ENCODE data around the gene ACAP3. TPM values are rescaled to one million over a fixed set of nuclear protein-coding genes. Genes with fewer than 3 reads are reported as not detected.

The ACAP3 gene
- total RNA-seq, 1 donor from 2014 or later = 10.7 TPM

- Histone ChIP-seq H3K9ac (no peak overlapping the region), H3K36me3 (no peaks in the 10 kb centered on the region)
- H3K9me3 Mint-ChIP-seq = no peaks in the 10 kb centered on the region
Observed at GRCh38 chr1:1344655-1345361, 37.1 kb upstream of the ACAP3 start.

GRCh38 chr1:1343811-1344421 lies 36.2 kb upstream of the ACAP3 start:
- Mint-ChIP-seq H3K4me1 (peaks cover 4% of the 10 kb centered on the region), H3K27ac (no peak overlapping the region), H3K27me3 (ENCODE audit: insufficient read depth, low read depth) (no peaks in the 10 kb centered on the region), H3K9me3 (no peaks in the 10 kb centered on the region), H3K4me3 (no peak overlapping the region), H3K36me3 (peaks cover 10% of the 10 kb centered on the region)
- TF ChIP-seq CTCF (IDR thresholded peaks at IDR 0.05) (no peak), EZH2 (IDR thresholded peaks at IDR 0.05) (no peak), EZH2phosphoT487 (IDR thresholded peaks at IDR 0.05) (no peak)
- peaks cover 65% of the 10 kb centered on the region for H4K20me1 ChIP-seq (ENCODE audit: low read depth)
- H3K27me3 ChIP-seq = no peaks in the 10 kb centered on the region
- no peak overlapping the region for H3K4me2 ChIP-seq
- no peak overlapping the region for H3K9ac ChIP-seq
- peaks cover 18% of the 10 kb centered on the region for H3F3A ChIP-seq (ENCODE audit: low read depth)
- H3K79me2 ChIP-seq (ENCODE audit: low read depth) = peaks cover 47% of the 10 kb centered on the region
- no peaks in the 10 kb centered on the region for H3K36me3 ChIP-seq
- no peak for DNase-seq (ENCODE audit: low spot score)
- H3K4me1 ChIP-seq = peaks cover 12% of the 10 kb centered on the region
- no peak overlapping the region for H3K27ac ChIP-seq
- H2AFZ ChIP-seq (replicated peaks) = no peak overlapping the region
- no peaks in the 10 kb centered on the region for H3K9me3 ChIP-seq (ENCODE audit: low read depth)
- H3K4me3 ChIP-seq = no peak overlapping the region

More at GRCh38 chr1:1344655-1345361, 37.1 kb upstream of the ACAP3 start:
- Histone ChIP-seq H3K9me3 (ENCODE audit: low read depth) (no peaks in the 10 kb centered on the region), H3K4me3 (no peak overlapping the region), H3K4me1 (peaks cover 12% of the 10 kb centered on the region), H3F3A (ENCODE audit: low read depth) (peaks cover 18% of the 10 kb centered on the region), H4K20me1 (ENCODE audit: low read depth) (peaks cover 65% of the 10 kb centered on the region), H2AFZ (replicated peaks) (no peak overlapping the region), H3K79me2 (ENCODE audit: low read depth) (peaks cover 47% of the 10 kb centered on the region), H3K27me3 (no peaks in the 10 kb centered on the region), H3K4me2 (no peak overlapping the region), H3K27ac (no peak overlapping the region)
- DNase-seq (ENCODE audit: low spot score) = no peak
- H3K27ac Mint-ChIP-seq = no peak overlapping the region
- no peak overlapping the region for H3K4me3 Mint-ChIP-seq
- peaks cover 4% of the 10 kb centered on the region for H3K4me1 Mint-ChIP-seq
- H3K27me3 Mint-ChIP-seq (ENCODE audit: insufficient read depth, low read depth) = no peaks in the 10 kb centered on the region
- H3K36me3 Mint-ChIP-seq = peaks cover 10% of the 10 kb centered on the region
- peak; percentile 42 for TF ChIP-seq CTCF (IDR thresholded peaks at IDR 0.05)
- TF ChIP-seq EZH2phosphoT487 (IDR thresholded peaks at IDR 0.05) = no peak
- no peak for TF ChIP-seq EZH2 (IDR thresholded peaks at IDR 0.05)

GRCh38 chr1:1342584-1343115 lies 34.9 kb upstream of the ACAP3 start:
- no peaks in the 10 kb centered on the region for H3K27me3 ChIP-seq
- Mint-ChIP-seq H3K4me1 (peaks cover 4% of the 10 kb centered on the region), H3K27ac (no peak overlapping the region), H3K27me3 (ENCODE audit: insufficient read depth, low read depth) (peaks cover 2% of the 10 kb centered on the region), H3K9me3 (no peaks in the 10 kb centered on the region), H3K36me3 (peaks cover 10% of the 10 kb centered on the region), H3K4me3 (peak overlapping the region; percentile 52)
- no peaks in the 10 kb centered on the region for H3K36me3 ChIP-seq
- no peak overlapping the region for H3K9ac ChIP-seq
- peaks cover 4% of the 10 kb centered on the region for H3K4me1 ChIP-seq
- TF ChIP-seq CTCF (IDR thresholded peaks at IDR 0.05) (no peak), EZH2phosphoT487 (IDR thresholded peaks at IDR 0.05) (no peak), EZH2 (IDR thresholded peaks at IDR 0.05) (no peak)
- H3K4me2 ChIP-seq = no peak overlapping the region
- peaks cover 54% of the 10 kb centered on the region for H4K20me1 ChIP-seq (ENCODE audit: low read depth)
- no peak overlapping the region for H3K4me3 ChIP-seq
- H3K27ac ChIP-seq = no peak overlapping the region
- H3K9me3 ChIP-seq (ENCODE audit: low read depth) = no peaks in the 10 kb centered on the region
- no peak for DNase-seq (ENCODE audit: low spot score)
- no peak overlapping the region for H2AFZ ChIP-seq (replicated peaks)
- peaks cover 34% of the 10 kb centered on the region for H3K79me2 ChIP-seq (ENCODE audit: low read depth)
- peaks cover 7% of the 10 kb centered on the region for H3F3A ChIP-seq (ENCODE audit: low read depth)

Data from neural progenitor cell (in vitro differentiated cells).